HL-60 (cell line): Measurements from ENCODE around the gene C15orf40.

ENCODE experiments used
- CTCF ChIP-seq: IDR thresholded peaks from one replicate; pipeline ENCODE4 v1.5.1; 2011; ENCODE audit warnings: low read length, control low read depth, inconsistent platforms; ENCODE audit not compliant: insufficient read depth
- GABPA ChIP-seq: IDR thresholded peaks from 2 replicates; pipeline ENCODE4 v1.6.1; 2012; ENCODE audit warnings: low read depth
- POLR2AphosphoS5 ChIP-seq: IDR thresholded peaks from 2 replicates; pipeline ENCODE4 v1.6.1; 2012; ENCODE audit warnings: low read depth

GRCh38 chr15:82944821-82945220, 66.6 kb downstream of the C15orf40 start:
- TF ChIP-seq CTCF (no peak), POLR2AphosphoS5 (no peak), GABPA (no peak)
